ENCODE measurements around the gene SHTN1.

- no peak for TF ChIP-seq CTCF (conservative IDR thresholded peaks at IDR 0.05; ENCODE audit: low read depth, low read length)
- TF ChIP-seq POLR2A (IDR thresholded peaks at IDR 0.05; ENCODE audit: low read depth, low read length) = no peak
- TF ChIP-seq SMC3 (IDR thresholded peaks at IDR 0.05; ENCODE audit: low read depth, low read length) = no peak
- no peak for TF ChIP-seq RFX5 (IDR thresholded peaks at IDR 0.05; ENCODE audit: low read depth, low read length)
- TF ChIP-seq RAD21 (IDR thresholded peaks at IDR 0.05; ENCODE audit: low read length) = no peak
- no peak for TF ChIP-seq USF2 (IDR thresholded peaks at IDR 0.05; ENCODE audit: low read depth, low read length)
- no peak for TF ChIP-seq CEBPB (IDR thresholded peaks at IDR 0.05; ENCODE audit: low read depth, low read length)
- no peak for TF ChIP-seq MXI1 (IDR thresholded peaks at IDR 0.05; ENCODE audit: borderline replicate concordance, low read depth, low read length)
- no peak for TF ChIP-seq ELK1 (IDR thresholded peaks at IDR 0.05; ENCODE audit: borderline replicate concordance, low read depth, low read length)
- TF ChIP-seq BHLHE40 (IDR thresholded peaks at IDR 0.05; ENCODE audit: low read depth, low read length) = no peak
- no peak for TF ChIP-seq CHD1 (IDR thresholded peaks at IDR 0.05; ENCODE audit: low read depth, low read length)
Observed at GRCh38 chr10:116998172-116998571, 6.8 kb downstream of the SHTN1 start.
